Measurements from ENCODE around the gene MRPL40. TPM values are rescaled to one million over a fixed set of nuclear protein-coding genes. Genes with fewer than 3 reads are reported as not detected.

Gene MRPL40
- total and polyA plus RNA-seq, 2 of the 13 experiments (the other 11 are each of a cell fraction or from before 2014, with no cell fraction given) = 42.7 to 79.7 TPM

GRCh38 chr22:19447330-19448075 lies 15.2 kb downstream of the MRPL40 start, which contains the start of gene C22orf39 (continued):
- TF ChIP-seq THAP8 (CRISPR knock-in tag; IDR thresholded peaks at IDR 0.05; ENCODE audit: borderline replicate concordance) (no peak), ZNF510 (CRISPR knock-in tag; IDR thresholded peaks at IDR 0.05; ENCODE audit: low read depth) (no peak), ZNF589 (CRISPR knock-in tag; conservative IDR thresholded peaks at IDR 0.05) (no peak; the same call in 1 of the 2 replicates), ZNF660 (CRISPR knock-in tag; IDR thresholded peaks at IDR 0.05; ENCODE audit: borderline replicate concordance, low read depth) (no peak), SALL2 (CRISPR knock-in tag; IDR thresholded peaks at IDR 0.05) (peak; percentile 76), ZNF343 (CRISPR knock-in tag; IDR thresholded peaks at IDR 0.05) (no peak), ZNF607 (CRISPR knock-in tag; IDR thresholded peaks at IDR 0.05; ENCODE audit: borderline replicate concordance) (0 out of 2 replicates have a peak, but pooled peaks have one; percentile 22), SRSF9 (IDR thresholded peaks at IDR 0.05; ENCODE audit: borderline replicate concordance, insufficient read depth, low read depth, low read length, poor library complexity, severe bottlenecking) (no peak), ZNF496 (CRISPR knock-in tag; IDR thresholded peaks at IDR 0.05; ENCODE audit: insufficient replicate concordance) (no peak), ZSCAN9 (CRISPR knock-in tag; IDR thresholded peaks at IDR 0.05; ENCODE audit: borderline replicate concordance) (no peak), SRY (CRISPR knock-in tag; IDR thresholded peaks at IDR 0.05) (no peak; the same call in 1 of the 2 replicates), ELF1 (CRISPR knock-in tag; IDR thresholded peaks at IDR 0.05) (no peak), HOXA3 (CRISPR knock-in tag; IDR thresholded peaks at IDR 0.05) (peak; percentile 92), GMEB1 (CRISPR knock-in tag; IDR thresholded peaks at IDR 0.05; ENCODE audit: borderline replicate concordance) (peak; percentile 75), ZBTB38 (CRISPR knock-in tag; IDR thresholded peaks at IDR 0.05) (peak; percentile 7; the same call in 1 of the 2 replicates), ASH2L (IDR thresholded peaks at IDR 0.05; ENCODE audit: insufficient read length, low read depth, low read length) (peak; percentile 83), AGO1 (IDR thresholded peaks at IDR 0.05; ENCODE audit: low read depth, low read length, poor library complexity, severe bottlenecking) (peak; percentile 82), KMT2B (CRISPR knock-in tag; IDR thresholded peaks at IDR 0.05) (peak; percentile 78), TMF1 (CRISPR knock-in tag; IDR thresholded peaks at IDR 0.05; ENCODE audit: low read depth) (no peak), GTF2F1 (IDR thresholded peaks at IDR 0.05; ENCODE audit: low read length) (no peak), CEBPZ (IDR thresholded peaks at IDR 0.05; ENCODE audit: low read length) (peak; percentile 48; the same call in 1 of the 2 replicates), ZMAT3 (CRISPR knock-in tag; conservative IDR thresholded peaks at IDR 0.05) (no peak)
